Ectodermal cell (in vitro differentiated cells): ENCODE results near the gene CCL25. TPM values are rescaled to one million over a fixed set of nuclear protein-coding genes. Genes with fewer than 3 reads are reported as not detected.
A peak's percentile ranks its signal among the peaks of the same experiment; 100 is the strongest.
"Not testable (repeated sequence)": the region's sequence is repeated elsewhere in the genome, so short reads cannot be mapped to it uniquely, and the experiment has no call there.

Experiments
- H3K27ac ChIP-seq: 2 replicates; pipeline ENCODE4 v1.7.0; 2013; ENCODE audit warnings: mild to moderate bottlenecking, low read depth, low read length; ENCODE audit not compliant: insufficient read depth, poor library complexity, severe bottlenecking
- H3K27me3 ChIP-seq: 2 replicates; pipeline ENCODE4 v1.7.0; 2013; ENCODE audit warnings: mild to moderate bottlenecking, low read length; ENCODE audit not compliant: insufficient read depth, control insufficient read depth, poor library complexity, severe bottlenecking
- H3K36me3 ChIP-seq: one replicate; pipeline ENCODE4 v1.7.0; 2013; ENCODE audit warnings: low read length; ENCODE audit not compliant: control insufficient read depth, insufficient read depth
- H3K4me1 ChIP-seq: one replicate; pipeline ENCODE4 v1.7.0; 2013; ENCODE audit warnings: low read length; ENCODE audit not compliant: control insufficient read depth, insufficient read depth
- H3K4me3 ChIP-seq: 2 replicates; pipeline ENCODE4 v1.7.0; 2013; ENCODE audit warnings: low read depth, low read length, control low read depth; ENCODE audit not compliant: insufficient read depth
- H3K9me3 ChIP-seq: 2 replicates; pipeline ENCODE4 v1.7.0; 2013; ENCODE audit warnings: mild to moderate bottlenecking, low read length, moderate library complexity; ENCODE audit not compliant: control insufficient read depth
- WGBS, 2 experiments: methylation state at CpG; one replicate each; pipeline ENCODE4 v1.1.7; 2013; ENCODE audit warnings: missing lambda C conversion rate in 2 of 2; 5-methylcytosine and 5-hydroxymethylcytosine counted together
- polyA plus RNA-seq, 4 experiments: library from polyadenylated mRNA; stranded (reverse); fragments of 50-300 nt; gene quantifications; one replicate each; pipeline ENCODE4 v1.2.3, GENCODE V29; 2013

CCL25 gene, protein sequence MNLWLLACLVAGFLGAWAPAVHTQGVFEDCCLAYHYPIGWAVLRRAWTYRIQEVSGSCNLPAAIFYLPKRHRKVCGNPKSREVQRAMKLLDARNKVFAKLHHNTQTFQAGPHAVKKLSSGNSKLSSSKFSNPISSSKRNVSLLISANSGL
- 2.7 TPM for polyA plus RNA-seq (2013, experiment 1 of 4)
- polyA plus RNA-seq (2013, experiment 2 of 4), result 2.4 TPM
- 1.3 TPM for polyA plus RNA-seq (2013, experiment 3 of 4)
- 2.0 TPM for polyA plus RNA-seq (2013, experiment 4 of 4)

DNA sequence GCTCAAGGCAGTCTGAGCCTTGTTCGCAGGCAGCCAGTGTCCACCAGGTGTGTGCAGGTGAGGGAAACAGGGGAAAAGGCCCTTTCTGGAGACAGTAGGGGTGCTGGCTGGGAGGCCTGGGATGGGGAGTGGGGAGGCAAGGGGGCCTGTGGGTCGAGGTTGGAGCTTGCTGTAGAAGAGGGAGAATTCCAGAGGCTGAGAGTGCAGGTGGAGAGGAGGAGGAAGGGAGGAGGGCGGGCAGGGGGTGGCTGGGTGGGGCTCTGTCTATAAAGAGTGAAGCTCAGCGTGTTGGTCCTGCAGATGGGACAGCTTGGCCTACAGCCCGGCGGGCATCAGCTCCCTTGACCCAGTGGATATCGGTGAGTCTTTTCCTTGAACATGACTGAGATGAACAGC is at the start of gene CCL25:
Gene CCL25, plus strand, starts transcription at position 297 of the 396 bp plus-strand sequence. CDS start 290 bp downstream, outside the sequence.
- Histone ChIP-seq H3K27me3 (peaks cover 18% of the 10 kb centered on the region), H3K36me3 (no peaks in the 10 kb centered on the region), H3K27ac (peak within 1 kb of the TSS; percentile 8), H3K4me1 (peaks cover 26% of the 10 kb centered on the region), H3K9me3 (no peaks in the 10 kb centered on the region), H3K4me3 (no peak within 1 kb of the TSS)
- WGBS, 2 experiments, result 74 to 77% methylated on average over 7 of the region's 7 CpGs

DNA sequence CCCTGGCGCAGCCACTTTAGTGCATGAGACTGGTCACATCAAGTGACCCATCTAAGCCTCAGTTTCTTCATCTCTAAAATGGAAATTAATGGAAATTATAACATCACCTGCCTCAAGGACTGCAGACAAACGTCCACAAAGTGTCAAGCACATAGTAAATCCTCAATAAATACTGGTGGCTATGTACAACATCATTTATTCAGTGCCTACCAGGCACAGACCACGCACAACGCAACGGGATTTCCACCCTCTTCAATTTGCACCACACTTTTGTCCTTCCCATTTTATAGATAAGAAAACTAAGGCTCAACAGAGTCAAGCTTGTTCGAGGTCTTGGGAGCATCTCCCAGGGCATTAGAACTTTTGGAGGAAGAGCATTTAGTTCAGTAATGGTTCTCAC is 48.6 kb upstream of the CCL25 start:
- Histone ChIP-seq H3K27ac (no peak overlapping the region), H3K27me3 (no peaks in the 10 kb centered on the region), H3K36me3 (peaks cover 4% of the 10 kb centered on the region), H3K4me3 (peak overlapping the region; percentile 71), H3K9me3 (no peaks in the 10 kb centered on the region), H3K4me1 (peaks cover 11% of the 10 kb centered on the region)
- WGBS, 2 experiments, result 88 to 90% methylated on average over 6 of the region's 6 CpGs

DNA sequence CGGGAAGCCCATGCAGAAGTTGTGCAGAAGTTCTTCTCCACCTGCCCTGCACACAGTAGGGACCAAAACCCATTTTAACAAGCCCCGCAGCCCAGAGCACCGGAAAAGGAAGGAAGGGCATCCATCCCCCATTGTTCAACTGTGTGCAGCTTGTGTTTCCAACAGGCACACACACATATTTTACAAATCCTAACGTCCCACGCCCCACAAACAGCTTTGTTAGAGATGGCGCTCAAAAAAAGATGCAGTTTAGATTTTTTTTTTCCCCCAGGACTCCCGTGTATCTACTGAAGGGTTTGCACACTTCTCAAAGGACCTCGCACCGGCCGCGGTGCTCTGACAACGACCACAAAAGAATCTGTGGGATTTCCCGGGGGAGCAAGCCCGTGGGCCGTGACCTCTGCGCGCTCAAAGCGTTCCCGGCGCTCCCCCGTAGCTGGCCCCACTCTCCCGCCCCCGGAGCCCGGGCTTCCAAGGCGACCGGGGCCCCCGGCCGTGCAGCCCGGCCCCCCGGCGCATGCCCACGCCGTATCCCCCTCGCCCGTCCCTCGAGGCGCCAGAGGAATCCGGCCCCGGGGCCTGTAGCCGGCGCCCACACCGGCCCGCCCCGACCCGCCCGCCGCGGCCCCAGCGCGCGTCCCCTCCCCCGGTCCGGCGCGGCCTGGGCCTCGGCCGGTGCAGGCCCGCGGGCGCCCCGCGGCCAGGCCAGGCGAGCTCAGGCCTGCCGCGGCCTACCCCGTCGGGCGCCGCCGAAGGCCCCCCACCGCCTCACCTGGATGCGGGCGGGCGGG is 47.6 kb upstream of the CCL25 start:
- Histone ChIP-seq H3K4me3 (peak overlapping the region; percentile 71), H3K27ac (peak overlapping the region; percentile 57), H3K27me3 (no peaks in the 10 kb centered on the region), H3K36me3 (peaks cover 4% of the 10 kb centered on the region), H3K4me1 (peaks cover 11% of the 10 kb centered on the region), H3K9me3 (no peaks in the 10 kb centered on the region)
- WGBS, 2 experiments, result 0% methylated on average over 74 of the region's 74 CpGs

DNA sequence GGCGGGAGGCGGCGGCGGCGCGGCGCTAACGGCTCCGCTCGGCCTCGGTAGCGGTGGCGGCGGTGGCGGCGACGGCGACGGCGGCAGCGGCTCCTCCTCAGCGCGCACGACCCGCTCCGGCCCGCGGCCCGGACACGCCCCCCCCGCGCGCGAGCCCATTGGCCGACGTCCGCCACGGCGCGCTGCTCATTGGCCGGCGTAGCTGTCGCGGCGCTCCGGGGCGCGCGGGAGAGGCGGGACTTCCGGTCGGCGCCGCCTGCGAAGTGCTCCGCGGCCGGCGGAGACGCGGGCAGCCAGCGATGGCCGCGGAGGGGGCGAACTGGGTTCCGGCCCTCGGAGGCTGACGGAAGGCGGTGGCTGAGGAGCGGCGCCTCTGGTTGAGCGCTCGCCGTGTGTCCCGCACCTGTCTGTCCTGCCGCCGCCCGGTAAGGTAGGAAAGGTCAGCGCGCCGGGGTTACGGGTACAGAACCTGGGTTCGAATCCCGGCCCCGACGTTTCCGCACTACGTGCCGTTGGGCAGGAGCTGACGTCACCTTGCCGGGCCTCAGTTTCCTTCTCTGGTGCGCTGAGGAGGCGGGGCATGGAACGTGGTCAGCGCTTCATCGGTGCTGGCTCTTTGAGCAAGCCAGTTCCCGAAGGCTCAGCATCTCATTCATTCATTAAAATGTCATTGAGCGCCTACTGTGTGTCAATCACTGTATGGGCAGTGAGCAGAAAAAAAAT is 46.9 kb upstream of the CCL25 start, which contains the start of gene ELAVL1:
Gene ELAVL1, minus strand, starts transcription at position 108 of the 723 bp plus-strand sequence. CDS start 13,826 bp downstream, outside the sequence.
- Histone ChIP-seq H3K36me3 (peaks cover 4% of the 10 kb centered on the region), H3K27me3 (no peaks in the 10 kb centered on the region), H3K4me3 (peak within 1 kb of the TSS; percentile 71), H3K27ac (peak within 1 kb of the TSS; percentile 57), H3K9me3 (no peaks in the 10 kb centered on the region), H3K4me1 (peaks cover 11% of the 10 kb centered on the region)
- 0 to 1% methylated on average over 98 of the region's 98 CpGs for WGBS, 2 experiments

DNA sequence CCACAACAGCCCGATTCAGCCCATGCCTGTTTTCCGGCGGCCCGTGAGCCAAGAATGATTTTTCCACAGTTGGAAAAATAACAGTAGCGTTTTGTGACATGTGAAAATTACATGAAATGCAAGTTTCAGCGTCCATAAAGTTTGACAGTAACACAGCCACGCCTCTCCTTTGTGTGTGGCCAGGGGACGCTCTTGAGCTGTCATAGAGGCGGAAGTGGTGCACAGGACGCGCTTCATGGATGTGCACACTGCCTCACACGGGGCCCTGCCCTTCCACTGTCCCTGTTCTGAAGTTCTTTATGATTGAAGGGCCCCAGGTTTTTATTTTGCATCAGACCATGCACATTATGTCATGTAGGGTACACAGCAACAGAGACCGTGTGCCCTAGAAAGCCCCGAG is 34.8 kb upstream of the CCL25 start:
- no peak overlapping the region for H3K27ac ChIP-seq
- H3K4me1 ChIP-seq, result no peaks in the 10 kb centered on the region
- H3K4me3 ChIP-seq, result no peak overlapping the region
- no peaks in the 10 kb centered on the region for H3K36me3 ChIP-seq
- H3K9me3 ChIP-seq, result no peaks in the 10 kb centered on the region
- WGBS, 2 experiments, result 91 to 95% methylated on average over 14 of the region's 14 CpGs
- H3K27me3 ChIP-seq, result no peaks in the 10 kb centered on the region

DNA sequence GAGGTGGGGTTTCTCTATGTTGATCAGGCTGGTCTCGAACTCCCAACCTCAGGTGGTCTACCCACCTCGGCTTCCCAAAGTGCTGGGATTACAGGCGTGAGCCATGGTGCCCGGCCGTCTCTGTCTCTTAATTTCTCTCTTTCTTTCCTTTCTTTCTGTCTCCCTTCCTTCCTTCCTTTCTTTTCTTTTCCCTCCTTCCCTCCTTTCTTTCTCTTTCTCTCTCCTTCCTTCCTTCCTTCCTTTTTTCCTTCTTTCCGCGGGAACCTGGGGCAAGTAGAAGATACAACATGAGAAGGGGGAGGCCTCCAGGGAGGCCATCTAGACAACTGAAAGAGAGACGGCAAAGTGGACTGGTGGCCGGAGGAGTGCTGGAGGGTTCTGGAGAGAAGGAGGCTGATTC is 31.9 kb upstream of the CCL25 start:
- no peak overlapping the region for H3K4me3 ChIP-seq
- H3K36me3 ChIP-seq, result no peaks in the 10 kb centered on the region
- H3K4me1 ChIP-seq, result no peaks in the 10 kb centered on the region
- H3K27ac ChIP-seq, result no peak overlapping the region
- H3K9me3 ChIP-seq, result no peaks in the 10 kb centered on the region
- H3K27me3 ChIP-seq, result no peaks in the 10 kb centered on the region
- WGBS, 2 experiments, result 93 to 94% methylated on average over 9 of the region's 9 CpGs

DNA sequence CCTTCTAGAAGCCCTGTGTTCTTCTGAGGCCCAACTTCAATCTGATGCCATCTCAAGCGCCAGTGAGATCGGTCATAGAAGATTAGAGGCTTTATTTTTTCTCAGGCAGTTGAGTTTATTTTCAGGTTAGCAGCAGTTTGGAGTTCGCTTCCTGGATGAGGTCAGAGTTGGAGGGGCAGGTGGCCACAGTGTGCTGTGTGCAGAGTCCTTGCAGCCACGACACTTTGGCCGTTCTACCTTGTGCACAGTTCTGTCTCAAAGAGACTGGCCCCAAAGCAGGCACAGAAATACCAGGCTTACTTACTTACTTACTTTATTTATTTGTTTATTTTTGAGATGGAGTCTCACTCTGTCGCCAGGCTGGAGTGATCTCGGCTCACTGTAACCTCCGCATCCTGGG is 31.2 kb upstream of the CCL25 start:
- H3K27ac ChIP-seq, result no peak overlapping the region
- H3K36me3 ChIP-seq, result no peaks in the 10 kb centered on the region
- 93 to 96% methylated on average over 8 of the region's 8 CpGs for WGBS, 2 experiments
- H3K4me1 ChIP-seq, result no peaks in the 10 kb centered on the region
- H3K27me3 ChIP-seq, result no peaks in the 10 kb centered on the region
- no peak overlapping the region for H3K4me3 ChIP-seq
- no peaks in the 10 kb centered on the region for H3K9me3 ChIP-seq

DNA sequence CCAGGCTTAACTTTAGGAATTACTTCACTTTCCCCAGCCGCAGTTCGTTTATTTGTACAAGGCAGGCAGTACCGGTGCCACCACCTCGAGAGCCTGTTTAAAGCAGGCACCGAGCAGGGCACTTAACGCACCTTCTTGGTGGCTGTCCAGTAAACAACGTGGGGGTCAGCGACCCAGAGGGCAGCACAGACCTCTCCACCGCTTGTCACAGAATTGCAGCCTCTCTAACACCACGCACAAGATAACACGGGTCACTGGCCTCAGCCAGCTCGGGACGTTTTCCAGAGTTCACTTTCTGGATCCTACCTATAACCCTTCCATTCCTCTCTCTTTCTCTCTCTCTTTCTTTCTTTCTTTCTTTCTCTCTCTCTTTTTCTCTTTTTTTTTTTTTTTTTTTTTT is 30.3 kb upstream of the CCL25 start:
- H3K4me1 ChIP-seq, result peaks cover 2% of the 10 kb centered on the region
- no peak overlapping the region for H3K27ac ChIP-seq
- H3K27me3 ChIP-seq, result no peaks in the 10 kb centered on the region
- 93% methylated on average over 13 of the region's 13 CpGs for WGBS, 2 experiments
- H3K9me3 ChIP-seq, result no peaks in the 10 kb centered on the region
- H3K36me3 ChIP-seq, result no peaks in the 10 kb centered on the region
- no peak overlapping the region for H3K4me3 ChIP-seq

DNA sequence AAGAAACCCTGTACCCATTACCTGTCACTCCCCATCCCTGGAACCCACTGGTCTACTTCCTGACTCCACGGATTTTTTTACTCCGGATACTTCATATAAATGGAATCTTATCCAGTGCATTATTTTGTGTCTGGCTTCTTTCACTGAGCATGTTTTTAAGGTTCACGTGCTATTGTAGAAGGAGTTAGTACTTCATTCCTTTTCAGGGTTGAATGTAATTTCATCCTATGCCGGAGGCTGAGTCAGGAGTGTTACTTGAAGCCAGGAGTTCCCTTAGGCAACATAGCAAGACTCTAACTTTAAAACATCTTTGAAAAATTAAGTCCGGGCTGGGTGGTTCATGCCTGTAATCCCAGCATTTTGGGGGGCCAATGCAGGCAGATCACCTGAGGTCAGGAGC is 29.2 kb upstream of the CCL25 start:
- H3K27me3 ChIP-seq, result no peaks in the 10 kb centered on the region
- no peak overlapping the region for H3K27ac ChIP-seq
- peaks cover 11% of the 10 kb centered on the region for H3K4me1 ChIP-seq
- H3K36me3 ChIP-seq, result no peaks in the 10 kb centered on the region
- 92 to 94% methylated on average over 5 of the region's 5 CpGs for WGBS, 2 experiments
- H3K9me3 ChIP-seq, result no peaks in the 10 kb centered on the region
- H3K4me3 ChIP-seq, result no peak overlapping the region

DNA sequence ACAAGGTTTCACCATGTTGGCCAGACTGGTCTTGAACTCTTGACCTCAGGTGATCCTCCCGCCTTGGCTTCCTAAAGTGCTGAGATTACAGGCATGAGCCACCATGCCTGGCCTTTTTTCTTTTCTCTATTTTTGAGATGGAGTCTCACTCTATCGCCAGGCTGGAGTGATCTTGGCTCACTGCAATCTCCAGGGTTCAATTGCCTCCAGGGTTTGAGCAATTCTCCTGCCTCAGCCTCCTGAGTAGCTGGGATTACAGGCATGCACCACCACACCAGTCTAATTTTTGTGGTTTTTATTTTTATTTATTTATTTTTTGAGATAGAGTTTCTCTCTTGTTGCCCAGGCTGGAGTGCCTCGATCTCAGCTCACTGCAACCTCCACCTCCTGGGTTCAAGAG is 28.3 kb upstream of the CCL25 start:
- H3K4me1 ChIP-seq, result peaks cover 19% of the 10 kb centered on the region
- not testable (repeated sequence) for H3K36me3 ChIP-seq, H3K9me3 ChIP-seq, H3K4me3 ChIP-seq, H3K27me3 ChIP-seq, H3K27ac ChIP-seq
- WGBS, 2 experiments, result 93 to 95% methylated on average over 3 of the region's 3 CpGs
